ENCODE data around the gene ZSWIM3. TPM values are rescaled to one million over a fixed set of nuclear protein-coding genes. Genes with fewer than 3 reads are reported as not detected.

The ZSWIM3 gene
- total and polyA plus RNA-seq, 7 donors = 1.7 to 3.5 (median 2.9) TPM

DNA sequence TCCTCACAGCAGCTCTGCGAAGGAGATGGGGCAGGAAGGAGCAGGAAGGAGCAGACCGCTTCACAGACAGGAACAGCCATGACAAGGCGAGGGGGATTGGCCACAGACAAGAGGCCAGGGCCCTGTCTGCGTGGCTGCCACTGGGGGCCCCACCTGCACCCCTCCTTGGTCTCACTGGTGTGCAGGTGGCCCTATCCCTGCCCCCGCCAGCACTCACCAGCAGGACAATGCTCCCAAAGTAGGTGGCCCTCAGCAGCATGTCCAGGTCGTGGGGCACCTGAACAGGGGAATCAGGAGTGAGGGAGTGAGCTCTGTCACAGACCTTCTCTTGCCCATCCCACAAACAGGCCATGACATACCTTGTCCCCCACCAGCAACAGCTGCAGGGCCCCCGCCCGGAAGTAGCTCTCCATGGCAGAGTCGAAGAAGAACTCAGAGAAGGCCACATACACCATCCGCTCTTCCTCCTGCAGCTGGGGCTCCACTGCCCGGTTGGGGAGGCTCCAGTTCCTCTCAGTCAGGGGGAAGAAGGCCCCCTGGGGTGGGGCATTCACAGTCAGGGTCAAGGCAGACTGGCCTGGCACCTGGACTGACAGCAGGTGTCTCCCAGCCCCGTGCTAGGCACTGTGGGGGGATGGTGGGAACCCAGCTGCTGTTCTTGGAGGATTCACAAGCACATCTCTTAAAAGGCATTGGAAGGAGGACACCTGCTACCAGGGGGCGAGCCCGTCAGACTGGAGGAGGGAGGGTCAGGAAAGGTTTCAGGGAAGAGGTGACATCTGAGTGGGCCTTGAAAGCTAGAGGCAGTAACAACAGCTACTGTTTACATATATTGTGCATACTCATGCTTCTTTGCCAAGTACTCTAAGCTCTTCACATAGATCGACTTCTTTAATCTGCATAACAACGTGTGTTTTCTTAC lies 47.4 kb downstream of the ZSWIM3 start:
- H3K36me3 ChIP-seq = peaks cover 0 to 38% (median 6%) of the 10 kb centered on the region in 4 donors
- H3K4me3 ChIP-seq = no peak overlapping the region
- 78 to 81% methylated on average over 16 of the region's 16 CpGs for WGBS, 2 donors
- no peak overlapping the region for H3K27ac ChIP-seq
- no peaks in the 10 kb centered on the region for H3K4me1 ChIP-seq
- TF ChIP-seq POLR2A (IDR thresholded peaks at IDR 0.05) (no peak), POLR2AphosphoS5 (IDR thresholded peaks at IDR 0.05) (no peak), EP300 (IDR thresholded peaks at IDR 0.05) (no peak)
- TF ChIP-seq, protein P1, sequence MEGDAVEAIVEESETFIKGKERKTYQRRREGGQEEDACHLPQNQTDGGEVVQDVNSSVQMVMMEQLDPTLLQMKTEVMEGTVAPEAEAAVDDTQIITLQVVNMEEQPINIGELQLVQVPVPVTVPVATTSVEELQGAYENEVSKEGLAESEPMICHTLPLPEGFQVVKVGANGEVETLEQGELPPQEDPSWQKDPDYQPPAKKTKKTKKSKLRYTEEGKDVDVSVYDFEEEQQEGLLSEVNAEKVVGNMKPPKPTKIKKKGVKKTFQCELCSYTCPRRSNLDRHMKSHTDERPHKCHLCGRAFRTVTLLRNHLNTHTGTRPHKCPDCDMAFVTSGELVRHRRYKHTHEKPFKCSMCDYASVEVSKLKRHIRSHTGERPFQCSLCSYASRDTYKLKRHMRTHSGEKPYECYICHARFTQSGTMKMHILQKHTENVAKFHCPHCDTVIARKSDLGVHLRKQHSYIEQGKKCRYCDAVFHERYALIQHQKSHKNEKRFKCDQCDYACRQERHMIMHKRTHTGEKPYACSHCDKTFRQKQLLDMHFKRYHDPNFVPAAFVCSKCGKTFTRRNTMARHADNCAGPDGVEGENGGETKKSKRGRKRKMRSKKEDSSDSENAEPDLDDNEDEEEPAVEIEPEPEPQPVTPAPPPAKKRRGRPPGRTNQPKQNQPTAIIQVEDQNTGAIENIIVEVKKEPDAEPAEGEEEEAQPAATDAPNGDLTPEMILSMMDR (IDR thresholded peaks at IDR 0.05) = no peak
- DNase-seq = no peak
- no peaks in the 10 kb centered on the region for H3K9me3 ChIP-seq
- H3K27me3 ChIP-seq = no peaks in the 10 kb centered on the region
- intact Hi-C loops (cut with DNase I) = no loop called here

DNA sequence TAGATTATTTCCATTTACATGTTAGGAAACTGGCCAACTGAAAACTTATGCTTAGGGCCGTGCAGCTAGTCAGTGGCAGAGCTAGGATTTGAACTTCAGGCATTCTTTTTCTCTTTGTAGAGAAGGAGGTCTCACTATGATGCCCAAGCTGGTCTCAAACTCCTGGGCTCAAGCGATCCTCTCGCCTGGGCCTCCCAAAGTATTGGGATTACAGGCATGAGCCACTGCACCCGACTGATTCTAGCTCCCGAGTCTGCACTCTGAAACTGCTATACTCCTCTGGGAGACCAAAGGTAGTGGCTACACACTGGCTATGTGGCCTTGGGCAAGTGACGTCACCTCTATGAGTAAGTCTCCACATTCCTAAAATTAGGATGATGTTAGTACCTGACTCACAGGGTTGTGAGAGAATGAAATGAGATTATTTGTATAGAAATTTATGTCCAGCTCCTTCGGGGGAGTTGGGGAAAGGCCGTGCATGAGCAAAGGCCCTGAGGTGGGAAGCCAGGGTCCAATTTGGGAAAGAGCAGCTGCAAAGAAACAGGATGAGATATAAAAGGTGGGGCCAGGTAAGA lies 48.2 kb downstream of the ZSWIM3 start:
- WGBS, 2 donors = 90 to 91% methylated on average over 8 of the region's 8 CpGs
- H3K27me3 ChIP-seq = no peaks in the 10 kb centered on the region
- H3K4me1 ChIP-seq = no peaks in the 10 kb centered on the region
- intact Hi-C loops (cut with DNase I) = no loop called here
- H3K36me3 ChIP-seq = peaks cover 0 to 32% (median 6%) of the 10 kb centered on the region in 4 donors
- H3K27ac ChIP-seq = no peak overlapping the region
- H3K4me3 ChIP-seq = no peak overlapping the region
- H3K9me3 ChIP-seq = no peaks in the 10 kb centered on the region
- DNase-seq = no peak
- TF ChIP-seq, protein P1 (IDR thresholded peaks at IDR 0.05) = no peak

DNA sequence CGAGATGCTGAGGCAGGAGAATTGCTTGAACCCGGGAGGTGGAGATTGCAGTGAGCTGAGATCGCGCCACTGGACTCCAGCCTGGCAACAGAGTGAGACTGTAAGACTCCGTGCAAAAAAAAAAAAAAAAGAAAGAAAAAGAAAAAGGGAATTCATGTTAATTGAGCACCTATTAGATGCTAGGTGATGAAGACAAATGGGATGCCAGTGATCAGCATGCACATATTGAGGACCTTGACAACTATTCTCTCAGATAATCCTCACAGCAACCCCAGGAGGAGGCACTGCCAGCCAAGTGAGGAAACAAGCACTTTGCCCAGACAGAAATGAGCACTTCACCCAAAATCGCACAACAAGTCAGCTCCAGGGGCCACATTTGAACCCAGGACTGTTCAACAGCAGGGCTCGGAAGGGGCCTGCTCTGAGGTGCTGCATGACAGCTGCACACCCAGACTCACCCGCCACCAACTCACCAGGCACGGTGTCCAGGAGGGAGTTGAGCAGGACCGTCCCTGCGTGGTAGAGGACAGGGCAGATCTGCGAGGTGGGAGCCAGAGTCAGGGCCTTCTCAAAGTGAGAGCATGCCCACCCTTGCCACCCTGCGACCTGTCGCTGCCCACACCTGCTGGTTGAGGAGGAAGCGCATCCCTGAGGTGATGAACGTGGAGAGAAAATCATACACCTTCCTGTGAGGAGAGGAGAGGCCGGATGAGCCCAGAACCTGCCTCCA lies 50.0 kb downstream of the ZSWIM3 start:
- WGBS, 2 donors = 93 to 95% methylated on average over 17 of the region's 17 CpGs
- no peak for DNase-seq
- Histone ChIP-seq H3K27me3 (no peaks in the 10 kb centered on the region), H3K4me3 (no peak overlapping the region), H3K9me3 (no peaks in the 10 kb centered on the region), H3K36me3 (peaks cover 0 to 22% (median 6%) of the 10 kb centered on the region in 4 donors), H3K27ac (no peak overlapping the region), H3K4me1 (peaks cover 0 to 14% (median 13%) of the 10 kb centered on the region in 4 donors)
- TF ChIP-seq EP300 (IDR thresholded peaks at IDR 0.05) (no peak), POLR2AphosphoS5 (IDR thresholded peaks at IDR 0.05) (no peak), POLR2A (IDR thresholded peaks at IDR 0.05) (no peak)
- TF ChIP-seq, protein P1 (IDR thresholded peaks at IDR 0.05) = no peak
- intact Hi-C loops (cut with DNase I) = no loop called here

DNA sequence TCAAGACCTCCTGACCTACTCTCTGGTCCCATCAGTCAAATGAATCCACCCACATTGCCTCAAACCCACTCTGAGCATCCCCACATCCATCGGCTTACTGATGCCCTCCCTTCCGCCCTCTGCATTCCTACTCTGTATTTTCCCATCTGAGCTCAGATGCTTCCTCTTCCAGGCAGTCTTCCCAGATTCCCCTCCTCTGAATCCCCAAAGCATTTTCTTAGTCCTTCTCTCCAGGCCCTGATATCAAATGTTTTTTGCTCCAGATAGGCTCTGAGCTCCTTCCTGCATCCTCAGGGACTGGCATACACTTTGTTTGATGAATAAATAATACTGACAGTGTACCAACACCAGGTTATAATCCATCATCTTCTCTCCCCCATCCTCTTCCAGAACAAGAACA lies 50.7 kb downstream of the ZSWIM3 start:
- Histone ChIP-seq H3K4me1 (peaks cover 0 to 20% (median 19%) of the 10 kb centered on the region in 4 donors), H3K36me3 (peaks cover 0 to 22% (median 6%) of the 10 kb centered on the region in 4 donors), H3K4me3 (no peak overlapping the region), H3K27ac (no peak overlapping the region), H3K9me3 (no peaks in the 10 kb centered on the region), H3K27me3 (no peaks in the 10 kb centered on the region)
- no peak for DNase-seq
- intact Hi-C loops (cut with DNase I) = no loop called here
- TF ChIP-seq POLR2AphosphoS5 (IDR thresholded peaks at IDR 0.05) = no peak
- TF ChIP-seq POLR2A (IDR thresholded peaks at IDR 0.05) = no peak
- TF ChIP-seq, protein P1 (IDR thresholded peaks at IDR 0.05) = no peak
- TF ChIP-seq EP300 (IDR thresholded peaks at IDR 0.05) = no peak
- 92 to 94% methylated on average over 2 of the region's 2 CpGs for WGBS, 2 donors
